ENCODE measurements around the gene SPAG16.

- TF ChIP-seq CTCF (IDR thresholded peaks at IDR 0.05 in 8 of 11, conservative IDR thresholded peaks at IDR 0.05 in 3 of 11) (no peak), POLR2AphosphoS5 (IDR thresholded peaks at IDR 0.05) (no peak), POLR2A (IDR thresholded peaks at IDR 0.05) (no peak)
Observed at GRCh38 chr2:214315324-214315723, 1031.1 kb downstream of the SPAG16 start.

Data from spleen (tissue), 7 donors.